ENCODE data around the gene GLRX. TPM values are rescaled to one million over a fixed set of nuclear protein-coding genes. Genes with fewer than 3 reads are reported as not detected.

GLRX gene
- total and polyA plus RNA-seq, 2 of the 4 experiments (the other 2 are of a cell fraction): 142 to 193 TPM

GRCh38 chr5:95856501-95856981 is 34.0 kb upstream of the GLRX start (continued):
- TF ChIP-seq BHLHE40 (IDR thresholded peaks at IDR 0.05; ENCODE audit: low read depth, low read length): no peak

GRCh38 chr5:95853490-95853889 is 31.0 kb upstream of the GLRX start:
- CTCF ChIA-PET: interaction anchor here (0.9 kb wide), 1 partner anchor 72 kb away, joined by 3 read pairs; no protein-coding TSS in a partner anchor
- in situ Hi-C loops (cut with MboI; ENCODE audit: low sequenced_read_pairs) (loop anchor here (10.0 kb wide), 1 partner anchor 751 kb away; no protein-coding TSS in a partner anchor), intact Hi-C loops (cut with micrococcal nuclease) (loop anchor here (10.0 kb wide), 1 partner anchor 291 kb away; no protein-coding TSS in a partner anchor)

More at GRCh38 chr5:95853490-95853889, 31.0 kb upstream of the GLRX start:
- H3K23ac ChIP-seq (ENCODE audit: low read depth, low read length): no peak overlapping the region
- H3K56ac ChIP-seq (ENCODE audit: extremely low read depth, insufficient read depth, low read length): no peak overlapping the region
- H4K20me1 ChIP-seq (ENCODE audit: insufficient read depth, low read length): no peaks in the 10 kb centered on the region
- BruUV-seq (replicated peaks): no TSS peak
- no peak overlapping the region for H3K14ac ChIP-seq (replicated peaks; ENCODE audit: low read depth, low read length)
- no peaks in the 10 kb centered on the region for H3K36me3 ChIP-seq (ENCODE audit: control insufficient read depth, insufficient read depth, low read length)
- no peak overlapping the region for H2AK9ac ChIP-seq (replicated peaks; ENCODE audit: low read depth, low read length, poor library complexity)
- H3K79me1 ChIP-seq (ENCODE audit: low read depth in 1 of 2, low read length in 2 of 2): peaks cover 0 to 21% of the 10 kb centered on the region in 2 experiments; a peak in 2 of 4 replicates
- DNase-seq (no peak), ATAC-seq (ENCODE audit: low read depth) (no peak)
- POLR2A ChIA-PET (ENCODE audit: unreplicated experiment): no interaction called here
- H3K27me3 ChIP-seq (ENCODE audit: control insufficient read depth, insufficient read depth, low read length): no peaks in the 10 kb centered on the region
- H3K9me3 ChIP-seq (ENCODE audit: control insufficient read depth, insufficient read depth, low read length): no peaks in the 10 kb centered on the region
- dilution Hi-C loops (cut with HindIII; ENCODE audit: low sequenced_read_pairs, unreplicated experiment): no loop called here
- H2AK5ac ChIP-seq (ENCODE audit: low read depth, low read length): no peak overlapping the region; the same call in 1 of the 2 replicates
- no peak overlapping the region for H2AFZ ChIP-seq (replicated peaks; ENCODE audit: low read length, poor library complexity)
- no peak overlapping the region for H2BK5ac ChIP-seq (ENCODE audit: low read depth, low read length, poor library complexity, severe bottlenecking)
- no peak overlapping the region for H3K27ac ChIP-seq (ENCODE audit: insufficient read depth, low read length)
- TF ChIP-seq RFX5 (IDR thresholded peaks at IDR 0.05; ENCODE audit: low read depth, low read length) (no peak), FOS (IDR thresholded peaks at IDR 0.05; ENCODE audit: low read depth, low read length) (no peak), MAZ (IDR thresholded peaks at IDR 0.05; ENCODE audit: borderline replicate concordance, low read depth, low read length) (no peak), RAD21 (IDR thresholded peaks at IDR 0.05; ENCODE audit: low read length) (no peak), NFE2L2 (IDR thresholded peaks at IDR 0.05; ENCODE audit: low read depth, low read length) (no peak), CTCF (conservative IDR thresholded peaks at IDR 0.05; ENCODE audit: low read depth, low read length) (no peak), ELK1 (IDR thresholded peaks at IDR 0.05; ENCODE audit: borderline replicate concordance, low read depth, low read length) (no peak), POLR2A (IDR thresholded peaks at IDR 0.05; ENCODE audit: low read depth, low read length) (no peak)
- H3K9me1 ChIP-seq (ENCODE audit: insufficient read depth, low read length): peaks cover 14% of the 10 kb centered on the region
- no peak overlapping the region for H4K91ac ChIP-seq (ENCODE audit: insufficient read depth, low read depth, low read length)
- H3K4ac ChIP-seq (ENCODE audit: low read depth, low read length): no peak overlapping the region
- no peak overlapping the region; the same call in 1 of the 2 replicates for H2BK120ac ChIP-seq (ENCODE audit: low read depth, low read length)
- H3K4me1 ChIP-seq (ENCODE audit: control insufficient read depth, insufficient read depth, low read length): peaks cover 19% of the 10 kb centered on the region
- no peak overlapping the region for H4K5ac ChIP-seq (ENCODE audit: low read depth, low read length)
- no peak overlapping the region for H2BK20ac ChIP-seq (ENCODE audit: low read depth, low read length)
- no peak overlapping the region for H2BK15ac ChIP-seq (ENCODE audit: low read depth, low read length)
- no peak overlapping the region for H3K4me2 ChIP-seq (ENCODE audit: low read depth, low read length)
- no CpG with 5 or more reads among the region's 3 CpGs for WGBS, 2 experiments (ENCODE audit: extremely low coverage in 2 of 2, insufficient read length in 1 of 2)
- H4K8ac ChIP-seq (ENCODE audit: low read depth in 2 of 2, low read length in 2 of 2): no peak overlapping the region
- H3K4me3 ChIP-seq (ENCODE audit: insufficient read depth, low read depth, low read length): no peak overlapping the region
- no peak overlapping the region for H3K9ac ChIP-seq (ENCODE audit: low read depth, low read length)
- no peak overlapping the region for H3K18ac ChIP-seq (ENCODE audit: low read depth, low read length)
